Left lobe of liver (tissue), 2 donors: ENCODE results near the gene SYNPO. TPM values are rescaled to one million over a fixed set of nuclear protein-coding genes. Genes with fewer than 3 reads are reported as not detected.

Experiments used
- ATAC-seq: fragments of 200-7000 bp; cut with Tn5 transposase; one replicate; pipeline ENCODE4 v1.9.1; 2020; ENCODE audit warnings: mild to moderate bottlenecking, moderate library complexity
- DNase-seq: peaks from one replicate; pipeline ENCODE4 v3.0.0-alpha.2; 2020; ENCODE audit warnings: low spot score
- total RNA-seq: library from RNA; stranded (reverse); gene quantifications from one replicate; pipeline ENCODE4 v1.2.1, GENCODE V29; 2021
- donor health status: DM: no; HTN: no; CAD: no; lungs with moderate emphysema.
- donor health status: DM: no; HTN: yes; CAD: no.

SYNPO gene
- total RNA-seq, 1 donor from 2014 or later: 51.7 TPM

DNA sequence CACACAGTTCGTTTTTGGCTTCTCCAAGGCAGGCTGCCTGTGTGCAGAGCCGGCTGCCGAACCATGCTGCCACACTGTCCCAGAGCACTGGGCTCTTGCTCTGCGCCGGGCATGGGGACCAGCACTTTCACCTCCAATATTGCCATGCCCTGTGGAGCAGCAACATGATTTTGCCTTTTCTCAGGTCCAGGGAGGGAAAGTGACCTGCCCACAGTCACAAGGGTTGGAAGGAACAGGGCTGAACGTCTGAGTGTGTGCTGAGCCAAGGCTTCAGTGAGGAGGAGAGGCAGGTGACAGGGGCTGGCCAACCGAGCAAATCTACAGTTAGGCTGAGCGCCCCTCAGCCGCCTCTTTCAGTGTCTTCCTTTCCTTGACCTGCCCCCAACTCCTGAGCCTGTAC lies 34.0 kb upstream of the SYNPO start:
- ATAC-seq (no peak), DNase-seq (no peak)

DNA sequence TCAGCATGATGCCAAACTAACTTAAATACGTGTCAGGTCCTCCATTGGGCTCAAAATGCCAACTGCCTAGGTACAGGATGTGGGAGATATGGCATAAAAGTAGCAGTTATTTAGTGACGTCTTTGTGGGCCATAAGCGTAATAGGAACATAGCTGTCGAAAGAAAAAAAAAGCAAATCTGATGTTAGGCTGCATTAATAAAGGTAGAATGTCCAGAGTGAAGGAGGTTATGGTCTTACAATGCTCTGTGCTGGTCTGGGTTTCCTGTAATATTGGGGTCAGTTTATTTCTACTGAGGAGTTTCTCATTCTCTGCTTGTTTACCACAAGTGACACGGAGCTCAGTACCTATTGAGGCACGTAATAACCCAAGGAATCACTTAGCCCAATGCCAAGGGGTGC lies 33.4 kb upstream of the SYNPO start:
- ATAC-seq (no peak), DNase-seq (no peak)

DNA sequence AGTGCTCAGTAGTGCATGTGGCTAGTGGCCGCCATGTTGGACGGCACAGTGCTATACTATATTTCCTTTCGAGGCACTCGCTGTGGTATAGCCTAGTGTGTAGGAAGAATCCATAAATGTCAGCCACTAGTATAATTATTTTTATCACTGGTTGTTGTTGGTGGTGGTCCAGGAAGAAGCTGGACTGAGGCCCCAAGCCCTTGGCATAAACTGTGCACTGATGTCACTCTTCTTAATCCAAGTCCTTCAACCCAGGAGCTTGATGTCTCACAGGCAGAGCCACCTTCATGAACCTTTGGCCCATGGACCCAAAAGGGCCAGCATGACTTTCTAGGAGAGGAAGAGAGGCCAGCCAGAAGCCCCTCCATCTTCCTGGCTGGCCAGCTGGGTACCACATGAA lies 32.5 kb upstream of the SYNPO start:
- no peak for ATAC-seq
- no peak for DNase-seq

DNA sequence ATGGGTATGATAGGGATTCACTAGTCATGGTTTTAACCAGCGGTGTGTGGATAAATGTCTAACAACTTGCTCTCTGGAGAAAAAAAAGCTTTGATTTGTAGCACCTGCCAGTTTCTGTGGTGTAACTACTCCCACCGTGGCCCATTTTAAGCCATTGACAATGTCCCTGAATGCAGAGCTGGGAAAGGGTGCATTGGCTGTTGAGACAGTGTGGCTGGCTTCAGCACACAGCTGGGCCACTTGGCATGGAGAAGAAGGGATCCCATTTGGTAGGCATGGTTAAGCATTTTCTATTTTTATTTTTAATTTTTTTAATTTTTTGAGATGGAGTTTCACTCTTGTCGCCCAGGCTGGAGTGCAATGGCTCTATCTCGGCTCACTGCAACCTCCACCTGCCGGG lies 31.5 kb upstream of the SYNPO start:
- ATAC-seq: no peak
- no peak for DNase-seq

DNA sequence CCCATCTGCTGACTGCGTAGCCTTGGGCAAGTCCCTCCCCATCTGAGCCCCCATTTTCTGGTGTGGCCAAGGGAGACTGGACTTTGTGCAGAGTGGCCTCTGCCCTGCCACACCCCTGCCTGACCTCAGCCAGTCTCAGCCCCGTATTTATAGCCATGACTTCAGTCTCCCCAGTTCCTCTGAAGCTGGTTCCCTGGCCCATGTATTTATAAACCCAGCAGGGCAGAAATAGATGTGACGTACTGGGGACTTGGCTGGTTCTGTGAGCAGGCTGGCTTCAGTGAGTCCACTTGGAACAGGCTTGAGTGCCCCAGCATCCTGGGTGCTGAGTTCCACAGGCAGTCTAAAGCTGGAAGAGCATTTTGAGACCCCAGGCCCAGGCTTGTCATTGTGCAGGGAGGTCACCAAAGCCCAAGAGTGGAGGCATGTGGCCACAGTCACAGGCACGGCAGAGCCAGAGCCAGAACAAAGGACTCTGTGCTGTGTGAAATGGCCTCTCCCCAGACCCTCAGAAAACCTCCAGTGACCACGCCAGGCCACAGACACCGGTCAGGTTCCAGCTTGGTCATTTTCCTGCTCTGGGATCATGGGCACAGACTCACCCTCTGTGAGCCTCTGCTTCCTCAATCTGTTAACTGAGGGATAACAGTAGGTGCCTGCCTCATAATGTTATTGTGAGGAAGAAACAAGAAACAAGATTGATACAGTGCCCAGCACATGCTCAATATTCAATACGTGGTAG lies 30.4 kb upstream of the SYNPO start:
- ATAC-seq: peak; percentile 47
- peak; percentile 66 for DNase-seq

DNA sequence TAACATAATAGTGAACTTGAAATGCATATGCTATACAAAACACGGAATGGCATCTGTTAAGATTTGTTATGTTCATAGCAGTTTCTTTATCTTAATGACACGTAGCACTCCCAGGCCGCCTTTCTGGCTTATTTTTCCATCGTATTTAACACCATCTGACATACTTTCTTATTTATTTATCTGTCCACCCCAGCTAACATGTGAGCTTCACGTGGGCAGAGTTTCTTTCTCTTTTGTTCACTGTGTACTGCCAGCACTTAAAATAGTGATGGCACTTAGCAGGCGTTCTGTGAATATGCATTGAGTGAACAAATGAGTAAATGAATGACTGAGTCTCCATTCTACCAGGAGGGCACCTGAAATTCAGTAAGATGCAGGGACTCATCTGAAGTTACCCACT lies 29.4 kb upstream of the SYNPO start:
- ATAC-seq: no peak
- peak; percentile 74 for DNase-seq

DNA sequence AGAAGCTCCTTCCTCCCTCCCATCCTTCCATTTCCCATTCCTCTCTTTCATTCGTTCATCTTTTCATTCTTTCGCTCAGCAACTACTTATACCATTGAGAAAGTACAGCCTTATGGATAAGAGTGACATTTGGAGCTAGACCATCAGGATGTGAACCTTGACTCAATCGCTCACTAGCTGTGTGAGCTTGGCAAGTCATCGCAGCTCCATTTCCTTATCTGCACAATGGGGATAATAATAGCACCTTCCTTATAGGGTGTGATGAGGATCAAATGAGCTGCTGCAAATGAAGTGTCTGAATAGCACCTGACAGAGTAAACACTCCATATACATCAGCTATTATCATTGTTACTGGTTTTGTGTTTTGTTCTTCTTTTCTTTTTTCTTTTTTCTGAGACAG lies 28.1 kb upstream of the SYNPO start:
- DNase-seq (no peak), ATAC-seq (no peak)

DNA sequence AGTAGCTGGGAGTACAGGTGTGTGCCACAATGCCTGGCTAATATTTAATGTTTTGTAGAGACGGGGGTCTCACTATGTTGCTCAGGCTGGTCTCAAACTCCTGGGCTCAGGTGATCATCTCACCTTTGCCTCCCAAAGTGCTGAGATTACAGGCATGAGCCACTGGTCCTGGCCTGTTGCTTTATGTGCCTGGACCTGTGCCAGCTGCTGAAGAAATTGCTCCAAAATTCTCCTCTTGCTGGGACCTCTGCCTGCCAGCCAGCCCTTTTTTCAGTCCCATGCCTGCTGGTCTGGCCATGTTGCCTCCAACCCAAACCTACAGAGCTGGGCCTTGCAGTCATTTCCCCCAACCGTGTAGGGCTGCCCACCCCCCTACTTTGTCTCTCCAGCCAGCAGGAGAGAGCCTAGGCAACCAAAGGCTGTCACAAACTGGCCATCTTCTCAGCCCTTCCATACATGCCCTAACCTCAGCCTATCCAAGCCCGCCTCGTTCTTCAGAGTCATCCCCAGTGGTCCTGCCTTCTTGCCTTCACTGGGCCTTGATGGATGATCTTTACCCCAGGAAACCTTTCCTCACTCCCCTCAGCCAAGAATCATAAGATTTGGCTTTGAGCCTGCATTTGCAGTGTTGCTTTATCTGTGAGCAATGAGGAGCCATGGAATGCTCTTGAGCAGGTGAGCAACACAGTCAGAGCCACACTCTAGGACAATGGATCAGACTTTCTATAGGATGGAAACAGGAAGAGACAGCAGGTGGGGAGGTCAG lies 27.4 kb upstream of the SYNPO start:
- ATAC-seq (peak; percentile 5), DNase-seq (peak; percentile 83)

DNA sequence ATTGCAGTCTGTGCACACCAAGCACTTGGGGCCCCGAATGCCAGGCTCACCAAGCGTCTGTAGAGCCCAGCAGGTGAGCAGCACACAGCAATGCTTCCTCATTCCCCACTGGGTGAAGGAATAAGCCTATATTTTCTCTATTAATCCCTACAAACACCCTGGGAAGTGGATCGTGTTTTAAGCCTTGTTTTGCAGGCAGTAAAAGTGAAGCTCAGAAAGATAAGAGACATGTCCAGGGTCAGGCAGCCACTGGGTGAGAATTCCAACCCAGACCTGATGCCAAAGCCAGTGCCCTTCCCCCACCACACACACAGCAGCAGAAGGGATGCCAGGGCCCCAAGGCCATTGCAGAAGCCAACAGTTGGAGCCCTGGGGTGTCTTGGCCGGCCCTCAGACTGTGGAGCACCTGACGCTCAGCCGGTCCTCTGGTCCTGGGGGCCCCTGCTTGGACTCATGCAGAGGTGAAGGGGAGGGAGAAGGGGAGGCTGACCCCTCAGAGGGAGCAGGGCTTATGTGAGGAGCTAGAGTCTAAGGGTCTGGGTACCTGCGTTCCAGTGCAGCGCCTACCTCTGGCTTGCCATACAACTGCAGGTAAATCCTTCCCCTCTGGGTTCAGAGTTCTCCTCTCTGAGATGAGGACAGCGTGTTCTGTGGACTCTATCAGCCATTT lies 26.3 kb upstream of the SYNPO start:
- ATAC-seq (peak; percentile 62), DNase-seq (peak; percentile 92)

DNA sequence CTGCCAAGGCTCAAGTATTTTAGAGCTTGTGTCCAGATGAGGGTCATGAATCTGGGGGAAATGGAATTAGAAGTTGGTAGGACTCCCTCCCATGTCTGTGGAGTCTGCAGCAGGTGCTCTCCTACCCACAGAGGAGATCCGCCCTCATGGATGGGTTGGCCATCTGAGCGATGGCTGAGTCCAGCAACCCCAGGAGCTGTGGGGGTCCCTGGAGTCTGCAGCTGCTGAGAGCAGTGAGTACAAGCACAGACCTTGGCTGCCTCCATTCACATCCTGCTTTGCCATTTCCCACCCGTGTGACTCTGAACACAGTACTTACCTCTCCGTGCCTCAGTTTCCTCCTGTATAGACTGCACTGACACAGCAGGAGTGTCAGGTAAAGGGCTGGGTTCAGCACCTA lies 25.8 kb upstream of the SYNPO start:
- DNase-seq: no peak
- ATAC-seq: no peak

DNA sequence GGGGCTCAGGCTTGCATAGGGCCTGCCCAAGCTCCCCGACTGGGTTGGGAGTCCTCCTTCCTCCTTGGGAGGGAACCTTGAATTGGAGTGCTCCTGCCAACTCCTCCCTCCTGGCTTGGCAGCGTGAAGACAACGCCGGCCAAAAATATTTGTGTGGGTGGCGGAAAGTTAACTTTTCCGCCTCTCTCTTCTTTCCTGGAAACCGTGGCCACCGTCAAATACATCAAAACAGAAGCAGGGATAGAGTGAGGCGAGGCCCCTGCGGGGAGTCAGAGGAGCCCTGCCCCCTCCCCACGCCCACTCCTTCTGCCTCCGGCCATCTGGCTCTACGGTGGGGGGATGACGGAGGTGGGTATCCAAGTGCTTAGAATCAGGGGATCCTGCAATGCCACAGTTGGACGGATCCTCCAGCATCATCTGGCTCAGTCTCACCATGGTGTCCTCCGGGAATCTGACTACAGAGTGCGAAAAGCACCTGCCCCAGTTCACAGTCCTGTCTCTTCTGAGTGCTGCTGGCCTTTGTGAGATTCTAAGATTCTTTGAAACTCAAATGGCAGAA lies 25.2 kb upstream of the SYNPO start:
- DNase-seq (peak; percentile 81), ATAC-seq (peak; percentile 41)

DNA sequence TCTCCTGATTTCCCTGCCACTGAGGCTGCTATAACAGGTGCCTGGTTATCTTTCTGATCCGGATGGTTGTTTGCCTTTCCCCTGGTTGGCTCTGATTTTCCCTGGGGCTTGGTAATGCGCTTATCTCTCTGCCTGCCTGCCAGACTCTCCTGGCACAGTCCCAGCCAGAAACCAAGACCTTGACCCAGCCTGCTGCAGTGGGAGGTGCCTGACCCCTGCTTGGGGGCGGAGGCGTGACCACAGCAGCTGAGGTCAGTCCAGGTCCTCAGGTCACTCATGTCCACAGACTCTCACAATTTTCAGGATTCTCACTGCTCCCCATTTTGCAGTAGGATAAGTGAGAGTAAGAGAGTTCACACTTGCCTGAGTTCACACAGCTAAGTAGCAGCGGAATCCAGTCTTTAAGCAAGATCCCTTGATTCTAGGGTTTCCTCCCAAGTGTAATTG lies 24.4 kb upstream of the SYNPO start:
- ATAC-seq (peak; percentile 62), DNase-seq (peak; percentile 98)

DNA sequence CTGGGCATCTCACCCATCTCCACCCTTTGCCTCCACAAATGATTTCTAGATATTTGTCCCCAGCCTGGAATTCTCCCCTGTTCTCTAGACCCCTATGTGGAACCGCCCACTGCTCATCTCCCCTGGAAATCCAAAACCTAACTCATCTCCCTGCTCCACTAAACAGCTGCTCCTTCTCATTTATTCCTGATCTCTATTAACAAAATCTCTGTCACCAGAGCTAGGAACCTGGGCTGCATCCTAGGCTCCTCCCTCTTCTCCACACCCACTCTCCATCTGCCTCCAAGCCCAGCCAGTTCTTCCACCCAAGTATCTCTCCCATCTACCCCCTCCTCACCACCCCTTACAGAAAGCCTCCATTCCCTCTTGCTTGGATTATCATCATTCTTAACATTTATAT lies 24.0 kb upstream of the SYNPO start:
- ATAC-seq (no peak), DNase-seq (no peak)

DNA sequence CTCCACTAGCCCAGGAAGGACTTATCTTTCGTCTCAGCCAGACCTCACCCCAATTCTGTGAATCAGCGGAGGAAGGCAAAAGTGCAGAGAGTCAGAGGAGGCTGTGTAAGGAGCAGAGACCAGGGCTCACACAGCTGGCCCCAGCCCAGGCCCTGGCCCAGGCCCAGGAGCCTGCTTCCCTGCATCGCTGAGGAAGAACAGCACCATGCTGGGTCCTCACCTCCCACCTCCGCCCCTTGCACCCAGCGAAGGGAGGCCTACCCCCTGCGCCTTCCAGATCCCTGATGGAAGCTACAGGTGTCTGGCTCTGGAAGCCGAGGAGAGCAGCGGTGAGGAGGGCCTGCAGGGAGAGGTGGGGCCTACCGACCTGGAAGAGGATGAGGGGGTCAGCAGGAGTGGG lies 22.3 kb upstream of the SYNPO start:
- ATAC-seq (no peak), DNase-seq (peak; percentile 58)

DNA sequence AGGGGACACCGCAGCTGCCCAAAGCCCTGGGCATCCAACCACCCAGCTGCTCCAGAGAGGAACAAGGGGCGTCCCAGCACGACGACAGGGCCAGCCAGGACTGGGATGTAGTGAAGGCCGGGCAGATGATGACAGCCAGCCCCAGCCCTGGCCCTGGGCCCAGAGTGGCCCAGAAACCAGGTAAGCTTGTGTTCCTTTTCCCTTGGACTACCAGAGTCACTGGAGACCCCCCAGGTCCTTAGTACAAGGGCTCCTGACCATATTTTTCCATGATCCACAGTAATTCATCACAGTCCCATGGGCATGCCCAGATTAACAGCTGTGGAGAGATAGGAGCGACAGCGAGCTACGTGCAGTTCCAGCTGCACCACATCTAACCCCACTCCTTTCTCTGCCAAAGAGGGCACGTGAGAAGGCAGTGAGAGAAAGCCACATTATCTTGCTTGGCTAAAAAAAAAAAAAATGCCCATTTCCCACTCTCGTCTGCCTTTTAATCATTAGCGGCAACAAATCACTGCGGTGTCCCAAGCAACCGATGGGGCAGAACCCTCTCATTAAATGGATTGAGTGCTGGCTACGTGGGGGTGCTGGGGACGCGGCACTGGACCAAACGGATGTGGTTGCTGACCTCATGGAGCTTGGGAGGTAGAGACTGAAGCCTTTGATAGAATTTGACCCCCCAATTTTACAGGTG lies 21.7 kb upstream of the SYNPO start:
- no peak for ATAC-seq

DNA sequence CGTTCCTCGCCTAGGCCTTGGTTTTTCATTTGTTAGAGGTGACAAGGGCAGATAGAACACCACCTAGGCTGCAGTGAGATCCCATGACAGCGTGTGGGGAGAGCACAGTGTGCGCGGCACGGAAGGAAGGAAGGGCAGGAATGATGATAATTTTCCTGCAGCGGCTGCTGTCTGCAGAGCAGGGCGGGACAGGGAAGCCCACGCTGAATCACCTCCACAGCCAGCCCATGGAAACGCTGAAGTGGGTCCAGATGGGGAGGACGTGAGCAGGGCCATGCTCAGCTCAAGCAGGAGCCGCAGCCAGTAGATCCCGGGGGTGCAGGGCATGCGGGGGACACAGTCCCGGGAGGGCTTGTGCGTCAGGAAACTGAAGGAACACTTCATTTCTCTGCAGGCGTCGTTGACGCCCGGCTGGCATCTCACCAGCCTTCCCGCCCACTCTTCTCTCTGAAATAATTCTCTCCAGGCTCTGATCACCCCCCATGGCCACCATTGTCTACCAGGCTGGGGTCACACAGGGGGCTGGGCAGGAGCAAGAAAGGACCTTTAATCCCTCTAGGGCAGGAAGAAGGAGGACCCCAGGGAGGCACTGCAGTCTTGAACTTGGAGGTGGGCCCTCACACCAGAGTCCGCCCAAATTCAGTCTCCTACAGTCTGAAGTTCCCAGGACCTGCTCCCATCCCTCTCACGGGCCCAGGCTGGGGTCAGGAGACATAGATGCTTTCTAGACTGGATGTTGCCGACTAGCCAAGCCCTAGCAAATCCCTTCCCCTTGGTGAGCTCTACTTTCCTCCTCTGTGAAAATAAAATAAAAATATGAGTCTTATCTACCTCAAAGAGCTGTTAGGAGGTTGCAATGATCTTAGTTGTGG lies 20.9 kb upstream of the SYNPO start:
- ATAC-seq: no peak
- DNase-seq: no peak

More for the DNA sequence above, 21.7 kb upstream of the SYNPO start:
- no peak for DNase-seq

DNA sequence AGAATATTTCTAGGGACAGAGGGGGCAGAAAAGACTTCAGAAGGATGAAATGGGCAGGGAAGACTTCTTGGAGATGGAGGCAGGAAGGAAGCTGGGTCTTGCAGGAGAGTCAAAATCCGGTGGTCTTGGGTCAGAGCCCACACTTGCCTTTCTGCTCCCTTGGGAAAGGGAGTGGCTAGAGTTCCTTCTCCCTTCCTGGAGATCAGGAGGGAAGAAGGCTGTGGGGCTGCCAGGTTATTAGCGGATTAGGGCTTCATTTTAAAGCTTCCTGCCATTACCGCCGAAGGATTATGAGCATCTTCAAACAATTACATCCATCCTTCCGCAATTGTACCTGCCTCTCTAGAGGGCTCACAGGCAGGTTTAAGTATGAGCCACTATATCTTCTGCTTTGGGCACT lies 19.2 kb upstream of the SYNPO start:
- DNase-seq (no peak), ATAC-seq (no peak)

DNA sequence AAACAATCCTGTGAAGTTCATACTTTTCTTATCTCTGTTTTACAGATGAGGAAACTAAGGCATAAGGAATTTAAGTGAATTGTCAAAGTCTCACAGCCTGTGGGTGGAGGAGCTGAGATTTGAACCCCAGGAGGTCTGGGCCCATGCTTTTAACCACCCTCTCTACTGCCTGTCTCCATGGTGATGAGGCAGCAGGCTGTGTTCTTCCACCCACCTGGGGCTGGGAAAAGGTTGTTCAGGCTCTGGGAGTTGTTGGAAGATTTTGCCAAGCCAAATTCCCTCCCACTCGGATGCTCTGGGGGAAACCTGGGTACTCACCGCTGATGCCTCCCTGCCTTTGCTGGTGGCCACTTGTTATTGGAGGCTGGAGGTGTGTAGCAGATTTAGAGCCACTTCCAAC lies 18.3 kb upstream of the SYNPO start:
- ATAC-seq: no peak
- DNase-seq: no peak

DNA sequence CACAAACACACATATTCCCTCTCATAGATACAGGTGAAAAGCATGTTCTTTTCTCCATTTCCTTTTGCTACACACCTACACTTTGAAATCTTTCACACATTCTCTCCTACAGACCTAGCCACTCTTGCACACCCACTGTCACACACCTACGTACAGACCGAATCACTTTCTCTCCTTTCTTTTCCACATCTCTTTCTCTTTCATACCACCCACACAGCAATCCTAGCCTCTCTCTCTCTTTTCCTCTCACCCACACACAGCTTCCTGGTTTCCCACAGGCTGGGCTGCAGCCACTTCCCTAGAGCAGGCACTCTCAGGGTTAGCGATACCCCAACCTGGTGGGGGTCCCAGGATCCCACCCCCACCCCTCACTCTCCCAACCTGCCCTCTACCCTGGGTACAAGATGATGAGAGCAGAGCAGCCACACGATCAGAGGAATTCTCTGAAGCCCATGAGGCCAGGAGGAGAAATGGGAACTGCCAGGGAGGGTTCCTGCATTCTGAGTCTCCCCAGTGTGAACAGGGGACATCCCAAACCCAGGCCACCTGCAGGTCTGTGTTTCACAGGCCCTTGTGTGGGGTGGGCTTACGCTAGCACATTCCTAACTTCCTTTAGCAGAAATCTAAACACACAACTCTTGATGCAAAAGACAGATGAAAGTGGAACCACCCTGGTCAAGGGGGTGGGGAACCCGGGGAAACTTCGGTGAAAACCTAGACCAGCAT lies 17.1 kb upstream of the SYNPO start:
- no peak for DNase-seq
- no peak for ATAC-seq
